H9 (cell line): ENCODE data around the gene GEMIN4. TPM values are rescaled to one million over a fixed set of nuclear protein-coding genes. Genes with fewer than 3 reads are reported as not detected.

Experiments used
- DNase-seq: peaks from one replicate; pipeline ENCODE4 v3.0.0-alpha.2; 2017
- H2AFZ ChIP-seq: one replicate; pipeline ENCODE4 v1.6.1; 2013; ENCODE audit warnings: mild to moderate bottlenecking, low read length, control low read depth, moderate library complexity
- H2AK5ac ChIP-seq: 2 replicates; pipeline ENCODE4 v1.6.1; 2013; ENCODE audit warnings: low read length, control low read depth, mixed read lengths; ENCODE audit not compliant: insufficient read length
- H2BK120ac ChIP-seq: one replicate; pipeline ENCODE4 v1.6.1; 2013; ENCODE audit warnings: low read depth, mild to moderate bottlenecking, low read length, control low read depth, inconsistent platforms; ENCODE audit not compliant: poor library complexity, severe bottlenecking
- H2BK12ac ChIP-seq: 2 replicates; pipeline ENCODE4 v1.6.1; 2013; ENCODE audit warnings: low read length, control low read depth, mixed read lengths, low read depth; ENCODE audit not compliant: insufficient read length
- H2BK15ac ChIP-seq: 2 replicates; pipeline ENCODE4 v1.6.1; 2013; ENCODE audit warnings: low read depth, low read length, control low read depth
- H2BK20ac ChIP-seq: one replicate; pipeline ENCODE4 v1.6.1; 2013; ENCODE audit warnings: low read depth, mild to moderate bottlenecking, low read length, control low read depth, inconsistent platforms; ENCODE audit not compliant: poor library complexity, severe bottlenecking
- H2BK5ac ChIP-seq: 2 replicates; pipeline ENCODE4 v1.6.1; 2013; ENCODE audit warnings: low read length, control low read depth, mixed read lengths; ENCODE audit not compliant: insufficient read length
- H3K14ac ChIP-seq: 2 replicates; pipeline ENCODE4 v1.6.1; 2013; ENCODE audit warnings: low read length, control low read depth; ENCODE audit not compliant: insufficient read depth
- H3K18ac ChIP-seq: 2 replicates; pipeline ENCODE4 v1.6.1; 2013; ENCODE audit warnings: low read depth, mild to moderate bottlenecking, mixed read lengths, low read length, control low read depth; ENCODE audit not compliant: insufficient read length
- H3K23ac ChIP-seq: 2 replicates; pipeline ENCODE4 v1.6.1; 2013; ENCODE audit warnings: low read length, control low read depth, mixed read lengths, low read depth; ENCODE audit not compliant: insufficient read length
- H3K23me2 ChIP-seq: 2 replicates; pipeline ENCODE4 v1.6.1; 2013; ENCODE audit warnings: low read depth, mild to moderate bottlenecking, mixed read lengths, low read length, control low read depth; ENCODE audit not compliant: insufficient read length, poor library complexity, severe bottlenecking
- H3K27ac ChIP-seq: 2 replicates; pipeline ENCODE4 v1.5.1; 2013; ENCODE audit warnings: low read length, control low read depth, mixed read lengths, low read depth; ENCODE audit not compliant: insufficient read length
- H3K27me3 ChIP-seq: 2 replicates; pipeline ENCODE4 v1.6.1; 2013; ENCODE audit warnings: low read length, control low read depth, inconsistent platforms; ENCODE audit not compliant: insufficient read depth
- H3K4ac ChIP-seq: 2 replicates; pipeline ENCODE4 v1.6.1; 2013; ENCODE audit warnings: low read depth, mild to moderate bottlenecking, control low read depth, inconsistent platforms, low read length, moderate library complexity
- H3K4me1 ChIP-seq: 2 replicates; pipeline ENCODE4 v1.6.1; 2013; ENCODE audit warnings: low read length, control low read depth, inconsistent platforms; ENCODE audit not compliant: insufficient read depth
- H3K4me2 ChIP-seq: 2 replicates; pipeline ENCODE4 v1.6.1; 2013; ENCODE audit warnings: low read length, control low read depth, mixed read lengths; ENCODE audit not compliant: insufficient read length, insufficient read depth
- H3K56ac ChIP-seq: 2 replicates; pipeline ENCODE4 v1.6.1; 2013; ENCODE audit warnings: low read depth, mild to moderate bottlenecking, mixed read lengths, low read length, control low read depth; ENCODE audit not compliant: insufficient read length
- H3K79me1 ChIP-seq: 2 replicates; pipeline ENCODE4 v1.6.1; 2013; ENCODE audit warnings: low read depth, mild to moderate bottlenecking, moderate library complexity, low read length, control low read depth, inconsistent platforms; ENCODE audit not compliant: insufficient read depth, poor library complexity, severe bottlenecking
- H3K79me2 ChIP-seq: 2 replicates; pipeline ENCODE4 v1.6.1; 2013; ENCODE audit warnings: low read length, control low read depth, inconsistent platforms; ENCODE audit not compliant: insufficient read depth
- H3K9ac ChIP-seq: 2 replicates; pipeline ENCODE4 v1.6.1; 2013; ENCODE audit warnings: low read length, control low read depth, mixed read lengths; ENCODE audit not compliant: insufficient read length; ENCODE audit errors: extremely low read depth
- H3K9me3 ChIP-seq: one replicate; pipeline ENCODE4 v1.6.1; 2013; ENCODE audit warnings: low read depth, low read length, inconsistent platforms; ENCODE audit not compliant: control insufficient read depth
- H3T11ph ChIP-seq: one replicate; pipeline ENCODE4 v1.6.1; 2013; ENCODE audit warnings: mild to moderate bottlenecking, low read length, control low read depth, inconsistent platforms
- H4K20me1 ChIP-seq: one replicate; pipeline ENCODE4 v1.6.1; 2013; ENCODE audit not compliant: control insufficient read depth, insufficient read length, insufficient read depth
- H4K5ac ChIP-seq: 2 replicates; pipeline ENCODE4 v1.6.1; 2013; ENCODE audit warnings: low read depth, mild to moderate bottlenecking, mixed read lengths, low read length, control low read depth; ENCODE audit not compliant: insufficient read length
- H4K8ac ChIP-seq: replicated peaks from 2 replicates; pipeline ENCODE4 v1.6.1; 2013; ENCODE audit warnings: low read length, control low read depth, mixed read lengths, low read depth; ENCODE audit not compliant: insufficient read length
- H4K91ac ChIP-seq: 2 replicates; pipeline ENCODE4 v1.6.1; 2013; ENCODE audit warnings: low read depth, mild to moderate bottlenecking, moderate library complexity, mixed read lengths, low read length, control low read depth; ENCODE audit not compliant: insufficient read length
- H3K27ac Mint-ChIP-seq, 3 experiments: 2 replicates in 2 of 3; 3 replicates in 1 of 3; pipeline ENCODE4 v1.8.0; 2020 to 2021; ENCODE audit warnings: mixed read lengths in 3 of 3, mild to moderate bottlenecking in 1 of 3, moderate library complexity in 1 of 3
- H3K27me3 Mint-ChIP-seq: 2 replicates; pipeline ENCODE4 v1.8.0; 2021; ENCODE audit warnings: low read depth, mild to moderate bottlenecking, moderate library complexity, mixed read lengths
- H3K36me3 Mint-ChIP-seq, 3 experiments: 2 replicates in 2 of 3; 3 replicates in 1 of 3; pipeline ENCODE4 v1.8.0; 2020 to 2021; ENCODE audit warnings: low read depth in 3 of 3, mixed read lengths in 3 of 3; ENCODE audit not compliant: insufficient read depth in 1 of 3
- H3K4me1 Mint-ChIP-seq, 2 experiments: 2 replicates each; pipeline ENCODE4 v1.8.0; 2020; ENCODE audit warnings: mixed read lengths in 2 of 2
- H3K4me3 Mint-ChIP-seq, 2 experiments: 2 replicates in 1 of 2; 3 replicates in 1 of 2; pipeline ENCODE4 v1.8.0; 2020 to 2021; ENCODE audit warnings: mild to moderate bottlenecking in 2 of 2, mixed read lengths in 2 of 2, moderate library complexity in 1 of 2
- H3K9me3 Mint-ChIP-seq, 2 experiments: 2 replicates in 1 of 2; 3 replicates in 1 of 2; pipeline ENCODE4 v1.8.0; 2020; ENCODE audit warnings: mild to moderate bottlenecking in 2 of 2, mixed read lengths in 2 of 2, moderate library complexity in 1 of 2
- WGBS: extraction: QIAGEN DNeasy Blood & Tissue Kit; methylation state at CpG from one replicate; pipeline ENCODE4 v1.1.7; 2013; ENCODE audit warnings: missing lambda C conversion rate, low lambda C conversion rate, mixed read lengths; ENCODE audit not compliant: insufficient read length; ENCODE audit errors: extremely low coverage; 5-methylcytosine and 5-hydroxymethylcytosine counted together
- total RNA-seq: library from RNA; stranded (reverse); gene quantifications from 2 replicates; pipeline ENCODE4 v1.2.1, GENCODE V29; 2021
- TF ChIP-seq, protein P1 (sequence below): fragments of 200-600 bp; sonication (generic); conservative IDR thresholded peaks from 3 replicates; pipeline ENCODE4 v1.8.0; 2021; ENCODE audit warnings: antibody characterized with exemption, mild to moderate bottlenecking

Gene GEMIN4
- total RNA-seq, 1 experiment from 2014 or later: 56.8 TPM

DNA sequence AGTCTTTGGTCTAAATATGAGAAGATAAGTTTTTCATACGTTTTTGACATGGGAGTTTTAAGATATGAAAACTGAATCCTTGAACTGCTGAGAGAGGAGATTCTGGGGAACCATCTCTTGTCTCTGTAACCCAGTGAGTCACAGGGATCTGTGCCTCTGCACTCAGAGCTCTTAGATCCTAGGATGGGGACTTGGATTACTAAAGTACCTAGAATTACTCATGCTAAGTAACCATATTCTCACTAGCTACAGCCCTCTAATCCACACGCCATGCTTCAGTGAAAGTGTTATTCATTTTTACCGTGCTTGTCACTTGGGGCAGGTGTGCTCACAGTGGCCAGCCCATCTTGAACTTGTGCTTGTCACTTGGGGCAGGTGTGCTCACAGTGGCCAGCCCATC is 32.1 kb upstream of the GEMIN4 start:
- no peak overlapping the region for H2BK20ac ChIP-seq
- no peak overlapping the region for H2BK120ac ChIP-seq
- H4K91ac ChIP-seq: no peak overlapping the region
- H2BK15ac ChIP-seq: no peak overlapping the region
- no CpG with 5 or more reads among the region's 3 CpGs for WGBS
- no peak overlapping the region for H3K56ac ChIP-seq
- peaks cover 18% of the 10 kb centered on the region; the same call in 1 of the 2 replicates for H3K79me2 ChIP-seq
- no peak for DNase-seq
- no peak overlapping the region for H4K5ac ChIP-seq
- Mint-ChIP-seq H3K9me3 (no peaks in the 10 kb centered on the region; a peak in 1 of 5 replicates), H3K36me3 (peaks cover 9 to 42% (median 35%) of the 10 kb centered on the region in 3 experiments), H3K27ac (no peak overlapping the region), H3K4me1 (peaks cover 12 to 22% of the 10 kb centered on the region in 2 experiments), H3K27me3 (no peaks in the 10 kb centered on the region), H3K4me3 (peak overlapping the region; percentile 2 to 97; a peak in 4 of 5 replicates)
- H3K14ac ChIP-seq: no peak overlapping the region
- peaks cover 2% of the 10 kb centered on the region for H3K4me1 ChIP-seq
- H3K4ac ChIP-seq: no peak overlapping the region
- no peak overlapping the region for H3T11ph ChIP-seq
- H2AFZ ChIP-seq: no peak overlapping the region
- H3K27me3 ChIP-seq: no peaks in the 10 kb centered on the region
- TF ChIP-seq, protein P1, sequence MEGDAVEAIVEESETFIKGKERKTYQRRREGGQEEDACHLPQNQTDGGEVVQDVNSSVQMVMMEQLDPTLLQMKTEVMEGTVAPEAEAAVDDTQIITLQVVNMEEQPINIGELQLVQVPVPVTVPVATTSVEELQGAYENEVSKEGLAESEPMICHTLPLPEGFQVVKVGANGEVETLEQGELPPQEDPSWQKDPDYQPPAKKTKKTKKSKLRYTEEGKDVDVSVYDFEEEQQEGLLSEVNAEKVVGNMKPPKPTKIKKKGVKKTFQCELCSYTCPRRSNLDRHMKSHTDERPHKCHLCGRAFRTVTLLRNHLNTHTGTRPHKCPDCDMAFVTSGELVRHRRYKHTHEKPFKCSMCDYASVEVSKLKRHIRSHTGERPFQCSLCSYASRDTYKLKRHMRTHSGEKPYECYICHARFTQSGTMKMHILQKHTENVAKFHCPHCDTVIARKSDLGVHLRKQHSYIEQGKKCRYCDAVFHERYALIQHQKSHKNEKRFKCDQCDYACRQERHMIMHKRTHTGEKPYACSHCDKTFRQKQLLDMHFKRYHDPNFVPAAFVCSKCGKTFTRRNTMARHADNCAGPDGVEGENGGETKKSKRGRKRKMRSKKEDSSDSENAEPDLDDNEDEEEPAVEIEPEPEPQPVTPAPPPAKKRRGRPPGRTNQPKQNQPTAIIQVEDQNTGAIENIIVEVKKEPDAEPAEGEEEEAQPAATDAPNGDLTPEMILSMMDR: no peak
- peaks cover 12% of the 10 kb centered on the region for H3K79me1 ChIP-seq
- H3K23me2 ChIP-seq: peaks cover 13% of the 10 kb centered on the region
- H2BK5ac ChIP-seq: no peak overlapping the region
- no peaks in the 10 kb centered on the region for H4K20me1 ChIP-seq
- no peak overlapping the region for H4K8ac ChIP-seq
- H3K18ac ChIP-seq: no peak overlapping the region
- no peak overlapping the region for H3K23ac ChIP-seq
- no peak overlapping the region for H3K9ac ChIP-seq
- H3K27ac ChIP-seq: no peak overlapping the region
- no peak overlapping the region for H2BK12ac ChIP-seq
- H3K4me2 ChIP-seq: no peak overlapping the region
- H3K9me3 ChIP-seq: no peaks in the 10 kb centered on the region
- no peak overlapping the region for H2AK5ac ChIP-seq
